ENCODE data around the gene TGFBR3.

The TGFBR3 gene

DNA sequence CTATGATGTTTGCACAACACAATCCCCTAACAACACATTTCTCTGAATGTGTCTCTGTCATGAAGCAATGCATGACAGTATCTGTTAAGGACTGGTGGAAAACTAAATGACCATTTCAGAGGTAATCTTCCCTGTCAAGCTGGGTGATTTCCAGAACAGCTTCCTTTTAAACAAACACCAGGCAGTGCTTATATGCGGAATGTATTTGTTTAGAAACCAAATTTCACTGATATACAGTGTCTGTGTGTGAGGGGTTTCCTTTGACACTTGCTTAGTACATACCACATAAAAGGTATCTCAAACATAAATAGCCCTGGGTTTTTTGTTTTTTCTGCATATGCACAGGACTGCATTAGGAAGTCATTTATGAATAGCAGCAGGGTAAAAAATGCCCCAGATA lies 95.6 kb downstream of the TGFBR3 start:
- Histone ChIP-seq H3K27me3 (ENCODE audit: low read length) (no peaks in the 10 kb centered on the region), H3F3A (ENCODE audit: insufficient read depth) (no peaks in the 10 kb centered on the region), H3K4me2 (ENCODE audit: low read depth, low read length, poor library complexity, severe bottlenecking) (no peak overlapping the region), H3K27ac (ENCODE audit: low read depth, low read length) (no peak overlapping the region), H3K9ac (ENCODE audit: low read length) (no peak overlapping the region), H3K9me3 (ENCODE audit: insufficient read depth, low read length) (no peaks in the 10 kb centered on the region), H3K36me3 (ENCODE audit: low read length) (no peaks in the 10 kb centered on the region), H3K79me2 (ENCODE audit: insufficient read depth, low read length) (no peaks in the 10 kb centered on the region), H3K4me3 (ENCODE audit: insufficient read depth, low read length, poor library complexity, severe bottlenecking) (no peak overlapping the region), H4K20me1 (ENCODE audit: low read depth, low read length) (no peaks in the 10 kb centered on the region), H3K9me2 (replicated peaks; ENCODE audit: insufficient read depth, low read length) (no peaks in the 10 kb centered on the region), H2AFZ (ENCODE audit: low read depth, low read length, severe bottlenecking) (no peak overlapping the region)
- TF ChIP-seq EZH2phosphoT487 (conservative IDR thresholded peaks at IDR 0.05; ENCODE audit: low read length), result no peak
- TF ChIP-seq, protein P1, sequence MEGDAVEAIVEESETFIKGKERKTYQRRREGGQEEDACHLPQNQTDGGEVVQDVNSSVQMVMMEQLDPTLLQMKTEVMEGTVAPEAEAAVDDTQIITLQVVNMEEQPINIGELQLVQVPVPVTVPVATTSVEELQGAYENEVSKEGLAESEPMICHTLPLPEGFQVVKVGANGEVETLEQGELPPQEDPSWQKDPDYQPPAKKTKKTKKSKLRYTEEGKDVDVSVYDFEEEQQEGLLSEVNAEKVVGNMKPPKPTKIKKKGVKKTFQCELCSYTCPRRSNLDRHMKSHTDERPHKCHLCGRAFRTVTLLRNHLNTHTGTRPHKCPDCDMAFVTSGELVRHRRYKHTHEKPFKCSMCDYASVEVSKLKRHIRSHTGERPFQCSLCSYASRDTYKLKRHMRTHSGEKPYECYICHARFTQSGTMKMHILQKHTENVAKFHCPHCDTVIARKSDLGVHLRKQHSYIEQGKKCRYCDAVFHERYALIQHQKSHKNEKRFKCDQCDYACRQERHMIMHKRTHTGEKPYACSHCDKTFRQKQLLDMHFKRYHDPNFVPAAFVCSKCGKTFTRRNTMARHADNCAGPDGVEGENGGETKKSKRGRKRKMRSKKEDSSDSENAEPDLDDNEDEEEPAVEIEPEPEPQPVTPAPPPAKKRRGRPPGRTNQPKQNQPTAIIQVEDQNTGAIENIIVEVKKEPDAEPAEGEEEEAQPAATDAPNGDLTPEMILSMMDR (IDR thresholded peaks at IDR 0.05; ENCODE audit: insufficient read depth, low read length, poor library complexity, severe bottlenecking), result no peak

DNA sequence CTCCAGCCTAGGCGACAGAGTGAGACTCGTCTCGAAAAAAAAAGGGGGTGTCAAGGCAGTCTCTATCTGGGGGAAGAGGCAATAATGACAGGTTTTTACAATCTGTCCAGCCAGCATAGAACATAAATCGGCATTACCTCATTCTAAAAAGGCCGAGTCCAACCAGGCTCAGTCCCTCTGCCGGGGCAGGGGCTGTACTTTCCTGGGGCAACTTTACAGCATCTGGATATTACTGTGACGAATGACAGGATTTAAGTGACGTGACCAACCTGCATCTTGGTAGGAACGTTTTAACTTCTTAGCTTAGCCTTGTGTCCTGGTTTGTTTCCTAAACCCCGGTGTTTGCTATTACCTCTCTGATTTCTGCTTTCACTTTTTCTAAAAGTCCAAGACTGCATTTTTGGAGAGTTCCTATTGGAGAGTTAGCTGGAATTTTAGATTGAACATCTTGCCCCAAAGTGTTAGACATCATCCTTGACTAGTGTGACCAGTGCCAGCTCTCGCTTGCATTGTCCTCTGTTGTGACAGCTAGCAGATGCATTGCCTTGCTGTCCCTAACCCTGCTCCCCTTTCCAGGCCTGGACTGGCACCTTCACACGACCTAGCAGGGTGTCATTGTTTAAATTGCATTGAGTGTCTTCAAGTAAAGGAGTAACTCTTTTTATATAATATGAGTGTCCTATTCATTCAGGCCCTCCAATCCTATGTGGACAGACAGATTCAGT lies 96.5 kb downstream of the TGFBR3 start:
- no peaks in the 10 kb centered on the region for H3K36me3 ChIP-seq (ENCODE audit: low read length)

DNA sequence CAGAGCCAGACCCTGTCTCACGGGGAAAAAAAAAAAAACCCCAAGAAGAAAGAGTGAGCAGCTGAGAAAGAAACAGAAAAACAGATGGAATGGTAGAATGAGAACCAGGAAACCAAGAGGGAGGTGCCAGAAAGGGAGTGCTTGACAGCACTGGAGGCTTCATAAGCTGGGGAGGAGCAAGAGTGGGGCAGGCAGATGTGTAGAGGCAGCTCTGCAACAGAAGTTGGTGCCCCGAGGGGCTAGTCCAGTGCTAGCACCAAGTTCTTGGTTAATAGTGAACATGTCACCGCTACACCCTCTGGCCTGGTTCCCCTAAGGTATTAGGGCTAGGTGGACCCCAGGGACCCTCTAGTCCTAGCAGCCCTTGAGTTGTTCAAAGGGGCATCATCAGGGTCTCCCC lies 98.0 kb downstream of the TGFBR3 start:
- H3K9ac ChIP-seq (ENCODE audit: low read length), result no peak overlapping the region
- no peaks in the 10 kb centered on the region for H4K20me1 ChIP-seq (ENCODE audit: low read depth, low read length)
- no peak overlapping the region for H3K27ac ChIP-seq (ENCODE audit: low read depth, low read length)
- no peak overlapping the region for H3K4me3 ChIP-seq (ENCODE audit: insufficient read depth, low read length, poor library complexity, severe bottlenecking)
- H3K27me3 ChIP-seq (ENCODE audit: low read length), result no peaks in the 10 kb centered on the region
- H3K9me2 ChIP-seq (replicated peaks; ENCODE audit: insufficient read depth, low read length), result no peaks in the 10 kb centered on the region
- H3K36me3 ChIP-seq (ENCODE audit: low read length), result no peaks in the 10 kb centered on the region
- TF ChIP-seq, protein P1 (IDR thresholded peaks at IDR 0.05; ENCODE audit: insufficient read depth, low read length, poor library complexity, severe bottlenecking), result no peak
- no peak for TF ChIP-seq EZH2phosphoT487 (conservative IDR thresholded peaks at IDR 0.05; ENCODE audit: low read length)
- H3K4me2 ChIP-seq (ENCODE audit: low read depth, low read length, poor library complexity, severe bottlenecking), result no peak overlapping the region
- no peaks in the 10 kb centered on the region for H3F3A ChIP-seq (ENCODE audit: insufficient read depth)
- H3K79me2 ChIP-seq (ENCODE audit: insufficient read depth, low read length), result no peaks in the 10 kb centered on the region
- H3K9me3 ChIP-seq (ENCODE audit: insufficient read depth, low read length), result no peaks in the 10 kb centered on the region
- H2AFZ ChIP-seq (ENCODE audit: low read depth, low read length, severe bottlenecking), result no peak overlapping the region

More for the DNA sequence above, 96.5 kb downstream of the TGFBR3 start:
- TF ChIP-seq EZH2phosphoT487 (conservative IDR thresholded peaks at IDR 0.05; ENCODE audit: low read length), result no peak
- TF ChIP-seq, protein P1 (IDR thresholded peaks at IDR 0.05; ENCODE audit: insufficient read depth, low read length, poor library complexity, severe bottlenecking), result no peak
- Histone ChIP-seq H3K9me3 (ENCODE audit: insufficient read depth, low read length) (no peaks in the 10 kb centered on the region), H3K27ac (ENCODE audit: low read depth, low read length) (no peak overlapping the region), H3F3A (ENCODE audit: insufficient read depth) (no peaks in the 10 kb centered on the region), H3K27me3 (ENCODE audit: low read length) (no peaks in the 10 kb centered on the region), H3K4me3 (ENCODE audit: insufficient read depth, low read length, poor library complexity, severe bottlenecking) (no peak overlapping the region), H3K9ac (ENCODE audit: low read length) (no peak overlapping the region), H3K4me2 (ENCODE audit: low read depth, low read length, poor library complexity, severe bottlenecking) (no peak overlapping the region), H4K20me1 (ENCODE audit: low read depth, low read length) (no peaks in the 10 kb centered on the region), H3K9me2 (replicated peaks; ENCODE audit: insufficient read depth, low read length) (no peaks in the 10 kb centered on the region), H3K79me2 (ENCODE audit: insufficient read depth, low read length) (no peaks in the 10 kb centered on the region), H2AFZ (ENCODE audit: low read depth, low read length, severe bottlenecking) (no peak overlapping the region)
